ENCODE results near the gene CEP89.
"Not testable (repeated sequence)": the region's sequence is repeated elsewhere in the genome, so short reads cannot be mapped to it uniquely, and the experiment has no call there.

CEP89 gene

GRCh38 chr19:32969549-32969948 is 2.2 kb downstream of the CEP89 start:
- Histone ChIP-seq H3K9me3 (no peaks in the 10 kb centered on the region), H3K4me3 (no peak overlapping the region), H3K27ac (no peak overlapping the region), H3K27me3 (no peaks in the 10 kb centered on the region), H3K9ac (0 out of 2 replicates have a peak overlapping the region, but pooled peaks have one; percentile 10), H3K4me2 (no peak overlapping the region), H4K20me1 (no peaks in the 10 kb centered on the region), H3K36me3 (peaks cover 40% of the 10 kb centered on the region), H3K4me1 (peaks cover 22% of the 10 kb centered on the region)
- TF ChIP-seq Cebpa-rat (IDR thresholded peaks at IDR 0.05) = no peak

GRCh38 chr19:32966750-32967149 is 5.0 kb downstream of the CEP89 start:
- H3K27me3 ChIP-seq = no peaks in the 10 kb centered on the region
- no peaks in the 10 kb centered on the region for H4K20me1 ChIP-seq
- no peak for TF ChIP-seq Cebpa-rat (IDR thresholded peaks at IDR 0.05)

GRCh38 chr19:32945260-32945659 is 26.5 kb downstream of the CEP89 start:
- Histone ChIP-seq H3K4me1 (no peaks in the 10 kb centered on the region), H3K36me3 (peaks cover 80% of the 10 kb centered on the region), H3K9me3 (no peaks in the 10 kb centered on the region), H3K9ac (no peak overlapping the region), H3K27ac (no peak overlapping the region), H3K4me3 (no peak overlapping the region), H3K27me3 (no peaks in the 10 kb centered on the region), H4K20me1 (no peaks in the 10 kb centered on the region), H3K4me2 (no peak overlapping the region)
- no peak for TF ChIP-seq Cebpa-rat (IDR thresholded peaks at IDR 0.05)

More at GRCh38 chr19:32966750-32967149, 5.0 kb downstream of the CEP89 start:
- Histone ChIP-seq H3K36me3 (peaks cover 67% of the 10 kb centered on the region), H3K4me2 (no peak overlapping the region), H3K4me3 (no peak overlapping the region), H3K4me1 (peaks cover 12% of the 10 kb centered on the region), H3K9me3 (no peaks in the 10 kb centered on the region), H3K9ac (no peak overlapping the region), H3K27ac (no peak overlapping the region)

GRCh38 chr19:32941273-32941672 is 30.5 kb downstream of the CEP89 start:
- peaks cover 71% of the 10 kb centered on the region for H3K36me3 ChIP-seq
- H3K9ac ChIP-seq, H3K9me3 ChIP-seq, H3K27ac ChIP-seq, H3K4me1 ChIP-seq, H4K20me1 ChIP-seq, H3K27me3 ChIP-seq, H3K4me3 ChIP-seq, H3K4me2 ChIP-seq: not testable (repeated sequence)

- no peak overlapping the region for H3K4me3 ChIP-seq
- H3K9me3 ChIP-seq = peaks cover 4% of the 10 kb centered on the region; the same call in 1 of the 2 replicates
- peaks cover 46% of the 10 kb centered on the region for H3K36me3 ChIP-seq
- no peak overlapping the region for H3K9ac ChIP-seq
- no peak for TF ChIP-seq Cebpa-rat (IDR thresholded peaks at IDR 0.05)
- H3K4me2 ChIP-seq = no peak overlapping the region
- H3K4me1 ChIP-seq = peaks cover 15% of the 10 kb centered on the region
- H3K27me3 ChIP-seq = no peaks in the 10 kb centered on the region
- H4K20me1 ChIP-seq = no peaks in the 10 kb centered on the region
- H3K27ac ChIP-seq = no peak overlapping the region
Observed at GRCh38 chr19:32936065-32936464, 35.7 kb downstream of the CEP89 start.

- Histone ChIP-seq H4K20me1 (no peaks in the 10 kb centered on the region), H3K27ac (no peak overlapping the region), H3K4me1 (peaks cover 15% of the 10 kb centered on the region), H3K27me3 (no peaks in the 10 kb centered on the region), H3K36me3 (peaks cover 51% of the 10 kb centered on the region), H3K9ac (no peak overlapping the region), H3K4me2 (no peak overlapping the region), H3K4me3 (no peak overlapping the region), H3K9me3 (peaks cover 4% of the 10 kb centered on the region; the same call in 1 of the 2 replicates)
- TF ChIP-seq Cebpa-rat (IDR thresholded peaks at IDR 0.05) = no peak
Observed at GRCh38 chr19:32935629-32936028, 36.1 kb downstream of the CEP89 start.

- Histone ChIP-seq H3K9me3 (peaks cover 7% of the 10 kb centered on the region), H3K4me1 (peaks cover 15% of the 10 kb centered on the region), H3K27ac (no peak overlapping the region), H3K9ac (no peak overlapping the region), H3K27me3 (no peaks in the 10 kb centered on the region), H4K20me1 (no peaks in the 10 kb centered on the region), H3K36me3 (peaks cover 66% of the 10 kb centered on the region), H3K4me3 (no peak overlapping the region), H3K4me2 (peak overlapping the region; percentile 58; the same call in 1 of the 2 replicates)
- no peak for TF ChIP-seq Cebpa-rat (IDR thresholded peaks at IDR 0.05)
Observed at GRCh38 chr19:32933571-32933970, 38.2 kb downstream of the CEP89 start.

GRCh38 chr19:32930567-32930966 is 41.2 kb downstream of the CEP89 start:
- H3K9me3 ChIP-seq = peaks cover 16% of the 10 kb centered on the region
- no peak for TF ChIP-seq Cebpa-rat (IDR thresholded peaks at IDR 0.05)

GRCh38 chr19:32928806-32929205 is 43.0 kb downstream of the CEP89 start:
- Histone ChIP-seq H3K4me1 (peaks cover 2% of the 10 kb centered on the region), H3K27me3 (no peaks in the 10 kb centered on the region), H3K36me3 (peaks cover 73% of the 10 kb centered on the region), H3K9ac (no peak overlapping the region), H3K4me2 (no peak overlapping the region), H3K9me3 (peaks cover 16% of the 10 kb centered on the region), H3K27ac (no peak overlapping the region), H4K20me1 (no peaks in the 10 kb centered on the region), H3K4me3 (no peak overlapping the region)
- no peak for TF ChIP-seq Cebpa-rat (IDR thresholded peaks at IDR 0.05)

More at GRCh38 chr19:32930567-32930966, 41.2 kb downstream of the CEP89 start:
- peaks cover 15% of the 10 kb centered on the region for H3K4me1 ChIP-seq
- peaks cover 65% of the 10 kb centered on the region for H3K36me3 ChIP-seq
- no peaks in the 10 kb centered on the region for H3K27me3 ChIP-seq
- no peaks in the 10 kb centered on the region for H4K20me1 ChIP-seq
- H3K27ac ChIP-seq = no peak overlapping the region
- H3K4me2 ChIP-seq = no peak overlapping the region
- H3K9ac ChIP-seq = no peak overlapping the region
- H3K4me3 ChIP-seq = no peak overlapping the region

- Histone ChIP-seq H4K20me1 (no peaks in the 10 kb centered on the region), H3K9me3 (peaks cover 16% of the 10 kb centered on the region), H3K27me3 (no peaks in the 10 kb centered on the region), H3K27ac (no peak overlapping the region), H3K4me1 (no peaks in the 10 kb centered on the region), H3K36me3 (peaks cover 70% of the 10 kb centered on the region), H3K9ac (no peak overlapping the region), H3K4me3 (no peak overlapping the region), H3K4me2 (no peak overlapping the region)
- no peak for TF ChIP-seq Cebpa-rat (IDR thresholded peaks at IDR 0.05)
Observed at GRCh38 chr19:32924200-32924599, 47.6 kb downstream of the CEP89 start.

- Histone ChIP-seq H3K9ac (no peak overlapping the region), H4K20me1 (no peaks in the 10 kb centered on the region), H3K4me1 (peaks cover 7% of the 10 kb centered on the region), H3K9me3 (no peaks in the 10 kb centered on the region), H3K27me3 (no peaks in the 10 kb centered on the region), H3K4me2 (no peak overlapping the region), H3K36me3 (peaks cover 60% of the 10 kb centered on the region), H3K27ac (no peak overlapping the region), H3K4me3 (no peak overlapping the region)
- TF ChIP-seq Cebpa-rat (IDR thresholded peaks at IDR 0.05) = no peak
Observed at GRCh38 chr19:32921624-32922023, 50.1 kb downstream of the CEP89 start.

Data from BLaER1 (cell line).